Measurements from ENCODE around the gene ZBBX.

DNA sequence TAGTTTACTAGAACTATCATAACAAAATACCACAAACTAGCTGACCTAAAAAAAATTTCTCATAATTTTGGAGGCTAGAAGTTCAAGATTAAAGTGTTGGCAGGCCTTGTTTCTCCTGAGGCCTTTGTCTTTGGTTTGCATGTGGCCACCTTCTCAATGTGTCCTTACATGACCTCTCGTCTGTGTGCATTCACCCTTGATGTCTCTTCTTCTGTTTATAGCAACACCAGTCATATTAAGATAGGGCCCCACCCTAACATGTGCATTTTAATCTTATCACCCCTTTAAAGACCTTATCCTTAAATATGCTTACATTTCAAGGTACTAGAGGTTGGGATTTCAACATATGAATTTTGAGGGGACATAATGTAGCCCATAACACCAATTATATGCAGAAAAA lies 177.0 kb downstream of the ZBBX start:
- TF ChIP-seq POLR2A (IDR thresholded peaks at IDR 0.05; ENCODE audit: low read depth, low read length), result no peak
- no peak for TF ChIP-seq POLR2AphosphoS5 (IDR thresholded peaks at IDR 0.05; ENCODE audit: low read depth, low read length)
